ENCODE measurements around the gene FBXW4.

The FBXW4 gene

GRCh38 chr10:101696632-101697031 is 1.7 kb upstream of the FBXW4 start:
- no peak for DNase-seq (ENCODE audit: low read depth)

- DNase-seq (ENCODE audit: low read depth), result no peak
Measured at GRCh38 chr10:101695404-101695890, 477 bp upstream of the FBXW4 start.

- DNase-seq (ENCODE audit: low read depth), result peak; percentile 26
Measured at GRCh38 chr10:101693978-101694673, 844 bp downstream of the FBXW4 start.

- no peak for DNase-seq (ENCODE audit: low read depth)
Measured at GRCh38 chr10:101693651-101693977, 1.4 kb downstream of the FBXW4 start.

- no peak for DNase-seq (ENCODE audit: low read depth)
Measured at GRCh38 chr10:101691081-101691480, 3.9 kb downstream of the FBXW4 start.

GRCh38 chr10:101690461-101690860 is 4.5 kb downstream of the FBXW4 start:
- DNase-seq (ENCODE audit: low read depth), result no peak

- DNase-seq (ENCODE audit: low read depth), result no peak
Measured at GRCh38 chr10:101687071-101687658, 7.8 kb downstream of the FBXW4 start.

GRCh38 chr10:101686133-101686925 is 8.6 kb downstream of the FBXW4 start:
- DNase-seq (ENCODE audit: low read depth), result no peak

GRCh38 chr10:101684782-101685181 is 10.2 kb downstream of the FBXW4 start:
- DNase-seq (ENCODE audit: low read depth), result no peak

- no peak for DNase-seq (ENCODE audit: low read depth)
Measured at GRCh38 chr10:101683276-101683675, 11.7 kb downstream of the FBXW4 start.

- no peak for DNase-seq (ENCODE audit: low read depth)
Measured at GRCh38 chr10:101682172-101682825, 12.7 kb downstream of the FBXW4 start.

GRCh38 chr10:101676565-101676964 is 18.4 kb downstream of the FBXW4 start:
- no peak for DNase-seq (ENCODE audit: low read depth)

- DNase-seq (ENCODE audit: low read depth), result no peak
Measured at GRCh38 chr10:101675115-101675514, 19.9 kb downstream of the FBXW4 start.

- no peak for DNase-seq (ENCODE audit: low read depth)
Measured at GRCh38 chr10:101672536-101672935, 22.4 kb downstream of the FBXW4 start.

- DNase-seq (ENCODE audit: low read depth), result no peak
Measured at GRCh38 chr10:101671453-101671852, 23.5 kb downstream of the FBXW4 start.

GRCh38 chr10:101670635-101671034 is 24.3 kb downstream of the FBXW4 start:
- no peak for DNase-seq (ENCODE audit: low read depth)

GRCh38 chr10:101669181-101669580 is 25.8 kb downstream of the FBXW4 start:
- DNase-seq (ENCODE audit: low read depth), result no peak

GRCh38 chr10:101668566-101668965 is 26.4 kb downstream of the FBXW4 start:
- no peak for DNase-seq (ENCODE audit: low read depth)

GRCh38 chr10:101666083-101666482 is 28.9 kb downstream of the FBXW4 start:
- DNase-seq (ENCODE audit: low read depth), result no peak

GRCh38 chr10:101663097-101663496 is 31.9 kb downstream of the FBXW4 start:
- no peak for DNase-seq (ENCODE audit: low read depth)

- DNase-seq (ENCODE audit: low read depth), result no peak
Measured at GRCh38 chr10:101660256-101660655, 34.7 kb downstream of the FBXW4 start.

GRCh38 chr10:101658975-101659374 is 36.0 kb downstream of the FBXW4 start:
- DNase-seq (ENCODE audit: low read depth), result no peak

GRCh38 chr10:101656890-101657289 is 38.1 kb downstream of the FBXW4 start:
- no peak for DNase-seq (ENCODE audit: low read depth)

All from HS-5 (cell line).